ENCODE results near the gene C8B.

DNA sequence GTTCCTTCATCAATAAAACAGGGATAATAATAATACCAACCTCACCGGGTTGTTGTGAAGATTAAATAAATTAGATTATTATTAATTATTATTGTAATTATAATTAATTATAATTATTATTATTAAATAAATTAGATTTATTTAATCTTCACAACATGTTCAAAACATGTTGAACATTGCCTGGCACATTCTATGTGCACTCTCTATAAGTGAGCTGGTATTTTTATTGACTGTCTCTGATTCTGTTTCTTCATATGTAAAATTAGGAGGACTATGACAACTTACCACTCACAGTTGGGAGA, 834 bp upstream of the C8B start:
- TF ChIP-seq, protein P1, sequence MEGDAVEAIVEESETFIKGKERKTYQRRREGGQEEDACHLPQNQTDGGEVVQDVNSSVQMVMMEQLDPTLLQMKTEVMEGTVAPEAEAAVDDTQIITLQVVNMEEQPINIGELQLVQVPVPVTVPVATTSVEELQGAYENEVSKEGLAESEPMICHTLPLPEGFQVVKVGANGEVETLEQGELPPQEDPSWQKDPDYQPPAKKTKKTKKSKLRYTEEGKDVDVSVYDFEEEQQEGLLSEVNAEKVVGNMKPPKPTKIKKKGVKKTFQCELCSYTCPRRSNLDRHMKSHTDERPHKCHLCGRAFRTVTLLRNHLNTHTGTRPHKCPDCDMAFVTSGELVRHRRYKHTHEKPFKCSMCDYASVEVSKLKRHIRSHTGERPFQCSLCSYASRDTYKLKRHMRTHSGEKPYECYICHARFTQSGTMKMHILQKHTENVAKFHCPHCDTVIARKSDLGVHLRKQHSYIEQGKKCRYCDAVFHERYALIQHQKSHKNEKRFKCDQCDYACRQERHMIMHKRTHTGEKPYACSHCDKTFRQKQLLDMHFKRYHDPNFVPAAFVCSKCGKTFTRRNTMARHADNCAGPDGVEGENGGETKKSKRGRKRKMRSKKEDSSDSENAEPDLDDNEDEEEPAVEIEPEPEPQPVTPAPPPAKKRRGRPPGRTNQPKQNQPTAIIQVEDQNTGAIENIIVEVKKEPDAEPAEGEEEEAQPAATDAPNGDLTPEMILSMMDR (IDR thresholded peaks at IDR 0.05), result no peak
- no peak for TF ChIP-seq POLR2A (IDR thresholded peaks at IDR 0.05)
